IPS-15b (cell line): ENCODE results near the gene MED31.
"Not testable (repeated sequence)": the region's sequence is repeated elsewhere in the genome, so short reads cannot be mapped to it uniquely, and the experiment has no call there.

Source experiments
- H3K27me3 ChIP-seq: one replicate; pipeline ENCODE4 v1.6.1; 2013; ENCODE audit warnings: low read length; ENCODE audit not compliant: control insufficient read depth, insufficient read depth
- H3K36me3 ChIP-seq: one replicate; pipeline ENCODE4 v1.6.1; 2013; ENCODE audit warnings: low read length; ENCODE audit not compliant: control insufficient read depth, insufficient read depth
- H3K4me1 ChIP-seq: one replicate; pipeline ENCODE4 v1.6.1; 2013; ENCODE audit warnings: mild to moderate bottlenecking, low read length; ENCODE audit not compliant: control insufficient read depth, insufficient read depth
- H3K4me3 ChIP-seq: one replicate; pipeline ENCODE4 v1.5.1; 2013; ENCODE audit warnings: low read depth, low read length
- H3K9ac ChIP-seq: one replicate; pipeline ENCODE4 v1.6.1; 2013; ENCODE audit warnings: low read depth, mild to moderate bottlenecking, low read length
- H3K9me3 ChIP-seq: one replicate; pipeline ENCODE4 v1.6.1; 2013; ENCODE audit warnings: mild to moderate bottlenecking, low read length; ENCODE audit not compliant: control insufficient read depth, insufficient read depth

Gene MED31

DNA sequence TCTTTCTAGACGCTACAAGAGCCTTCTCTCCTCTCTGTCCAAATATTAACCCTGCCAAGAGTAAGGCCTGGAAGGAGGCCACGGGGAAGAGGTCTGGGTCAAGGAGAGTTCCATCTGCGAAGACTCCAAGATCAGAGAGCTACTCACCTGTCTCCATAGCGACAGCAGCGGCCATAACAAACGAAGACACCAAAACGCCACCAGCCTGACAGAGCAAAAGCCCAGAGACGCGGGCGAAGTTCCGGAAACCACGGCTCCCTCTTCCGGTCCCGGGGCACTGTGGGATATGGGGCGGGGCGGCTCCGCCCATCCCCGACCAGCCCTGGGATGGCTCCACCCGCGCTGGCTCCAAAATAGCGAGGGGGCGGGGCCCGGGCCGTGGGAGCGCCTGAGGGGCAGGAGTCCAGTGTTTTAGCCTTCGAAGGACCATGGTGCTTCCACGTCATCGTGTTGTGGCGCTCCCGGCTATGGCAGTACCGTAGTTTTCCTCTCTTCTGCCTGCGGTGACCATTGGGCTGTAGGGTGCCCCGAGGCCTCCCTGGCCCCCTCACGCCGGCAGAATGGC is at the start of gene MED31, which contains the start of gene C17orf100:
TSS of gene MED31 (minus strand) at position 252 of the 565 bp plus-strand sequence. CDS start at position 175, 77 bp downstream.
TSS of gene C17orf100 (plus strand) at position 409 of the 565 bp plus-strand sequence. CDS start at position 561, 152 bp downstream.
- Histone ChIP-seq H3K9me3 (no peaks in the 10 kb centered on the region), H3K9ac (peak within 1 kb of the TSS; percentile 66), H3K27me3 (peaks cover 23% of the 10 kb centered on the region), H3K4me1 (peaks cover 7% of the 10 kb centered on the region), H3K4me3 (peak within 1 kb of the TSS; percentile 98), H3K36me3 (peaks cover 6% of the 10 kb centered on the region)

DNA sequence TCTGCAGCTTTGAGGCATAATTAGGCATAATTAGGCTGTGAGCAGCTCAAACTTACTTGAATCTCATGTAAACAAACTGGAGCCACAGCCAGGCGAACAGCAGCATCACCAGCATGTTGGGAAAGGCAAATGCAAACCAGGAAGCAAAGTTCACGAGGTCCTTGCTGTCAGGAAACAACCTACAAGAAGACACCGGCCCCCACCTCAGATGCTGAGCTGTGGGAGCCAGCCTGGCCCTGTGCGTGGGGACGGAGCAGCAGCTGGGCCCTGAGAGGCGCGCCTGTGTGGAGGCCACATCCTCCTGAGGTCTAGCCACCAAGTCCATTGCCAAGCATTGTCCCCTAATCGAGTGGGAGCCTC is 49.5 kb upstream of the MED31 start:
- Histone ChIP-seq H3K27me3 (no peaks in the 10 kb centered on the region), H3K4me1 (no peaks in the 10 kb centered on the region)

DNA sequence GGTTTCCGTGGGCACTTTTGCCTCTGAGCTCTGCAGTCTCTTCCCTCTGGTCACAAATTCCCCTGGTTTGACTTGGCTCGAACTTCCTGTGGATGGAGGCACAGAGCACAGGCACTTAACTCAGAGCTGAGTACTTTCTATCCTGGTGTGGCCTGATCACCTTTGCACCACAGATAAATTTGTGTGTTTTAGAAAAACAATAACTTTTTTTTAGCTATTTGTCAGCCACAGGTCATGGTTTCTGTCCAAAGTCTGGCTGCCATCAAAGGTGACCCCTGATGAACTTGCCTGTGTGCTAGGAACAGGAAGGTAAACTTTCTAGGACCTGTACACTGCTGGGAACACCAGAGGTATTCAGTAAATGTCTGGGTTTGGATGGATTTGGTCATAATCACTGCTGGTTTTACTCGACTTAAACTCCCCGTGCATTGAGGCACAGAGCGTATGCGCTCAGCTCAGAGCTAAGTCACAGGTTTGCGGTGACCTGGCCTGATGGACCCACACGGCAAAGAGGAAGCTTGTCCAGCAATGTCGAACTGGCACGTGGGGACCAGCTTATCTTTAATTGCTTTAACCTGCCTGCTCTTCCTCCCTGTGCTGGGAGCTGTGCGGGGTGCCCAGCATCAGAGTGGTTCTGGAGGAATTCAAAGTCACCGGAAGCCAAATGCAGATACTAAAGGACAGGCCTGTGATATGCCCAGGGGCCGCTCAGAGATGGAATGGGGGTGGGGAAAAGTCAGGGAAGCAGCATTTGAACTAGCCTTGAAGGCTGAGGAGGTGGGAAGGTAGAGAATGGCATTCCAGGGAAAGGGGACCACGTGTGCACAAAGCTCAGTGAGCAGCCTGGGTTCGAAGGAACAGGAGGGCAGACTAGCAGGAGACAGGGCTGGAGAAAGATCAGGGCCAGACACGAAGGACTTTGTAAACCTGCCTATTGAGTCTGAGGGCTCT is 48.9 kb upstream of the MED31 start:
- Histone ChIP-seq H3K27me3 (no peaks in the 10 kb centered on the region), H3K36me3 (no peaks in the 10 kb centered on the region), H3K9me3 (no peaks in the 10 kb centered on the region), H3K4me1 (no peaks in the 10 kb centered on the region), H3K9ac (no peak overlapping the region), H3K4me3 (no peak overlapping the region)

More for the DNA sequence above, 49.5 kb upstream of the MED31 start:
- Histone ChIP-seq H3K9ac (no peak overlapping the region), H3K9me3 (no peaks in the 10 kb centered on the region), H3K4me3 (no peak overlapping the region), H3K36me3 (no peaks in the 10 kb centered on the region)

DNA sequence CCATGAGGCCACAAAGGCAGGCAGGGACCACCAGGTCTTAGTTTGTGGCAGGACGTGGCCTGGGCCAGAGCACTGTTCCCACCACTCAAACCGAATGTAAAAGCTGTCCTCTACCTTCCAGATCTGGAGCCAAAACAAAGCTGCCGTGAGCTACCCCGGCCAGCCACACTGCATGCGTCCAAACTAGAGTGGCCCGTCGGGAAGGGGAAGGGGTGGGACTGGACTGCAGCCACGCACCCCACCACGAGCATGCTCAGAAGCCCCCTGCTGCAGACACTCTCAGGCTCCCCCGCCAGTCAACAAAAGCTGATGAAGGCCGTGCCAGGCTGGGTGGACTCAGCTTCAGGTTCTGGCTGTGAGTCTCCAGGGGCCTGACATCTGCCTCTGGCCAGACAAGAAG is 46.6 kb upstream of the MED31 start:
- Histone ChIP-seq H3K36me3 (no peaks in the 10 kb centered on the region), H3K4me3 (no peak overlapping the region), H3K4me1 (no peaks in the 10 kb centered on the region), H3K9me3 (no peaks in the 10 kb centered on the region), H3K9ac (no peak overlapping the region), H3K27me3 (no peaks in the 10 kb centered on the region)

DNA sequence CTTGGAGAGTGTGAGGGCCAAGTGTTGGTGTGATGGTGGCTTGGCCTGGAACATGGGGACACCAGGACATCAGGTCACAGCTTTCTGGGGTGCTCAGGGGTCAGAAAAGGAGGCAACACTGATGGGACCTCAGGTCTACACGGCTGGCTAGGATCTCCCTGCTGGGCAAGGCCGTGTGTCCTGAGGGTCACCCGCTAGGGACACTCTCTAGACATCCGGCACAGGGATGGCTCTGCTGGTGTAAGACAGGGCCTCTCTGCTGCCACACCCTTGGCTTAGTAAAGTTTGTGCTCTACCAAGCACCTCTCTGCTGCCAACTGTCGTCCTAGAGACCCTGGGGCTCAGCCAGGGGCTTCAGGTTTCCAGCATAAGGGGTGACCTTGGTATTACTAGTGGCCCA is 45.5 kb upstream of the MED31 start:
- no peaks in the 10 kb centered on the region for H3K36me3 ChIP-seq
- no peak overlapping the region for H3K4me3 ChIP-seq
- H3K9me3 ChIP-seq: no peaks in the 10 kb centered on the region
- H3K9ac ChIP-seq: no peak overlapping the region
- H3K4me1 ChIP-seq: no peaks in the 10 kb centered on the region
- no peaks in the 10 kb centered on the region for H3K27me3 ChIP-seq

DNA sequence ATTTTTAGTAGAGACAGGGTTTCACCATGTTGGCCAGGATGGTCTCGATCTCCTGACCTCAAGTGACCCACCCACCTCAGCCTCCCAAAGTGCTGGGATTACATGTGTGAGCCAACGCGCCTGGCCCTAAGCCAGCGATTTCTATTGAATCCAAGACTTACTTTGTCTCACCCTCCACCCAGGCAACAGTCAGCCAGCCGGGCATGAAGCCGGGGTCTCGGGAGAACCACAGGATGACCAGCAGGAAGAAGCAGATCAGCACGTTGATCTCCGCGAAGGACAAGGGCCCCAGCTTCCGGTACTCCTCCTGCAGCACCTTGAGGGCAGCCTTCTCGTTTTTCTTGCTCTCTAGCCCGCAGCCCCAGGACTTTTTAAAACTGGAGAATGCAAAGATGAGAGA is 44.2 kb upstream of the MED31 start:
- H3K36me3 ChIP-seq: no peaks in the 10 kb centered on the region
- no peaks in the 10 kb centered on the region for H3K9me3 ChIP-seq
- H3K27me3 ChIP-seq: no peaks in the 10 kb centered on the region
- no peaks in the 10 kb centered on the region for H3K4me1 ChIP-seq
- no peak overlapping the region for H3K4me3 ChIP-seq
- H3K9ac ChIP-seq: no peak overlapping the region

DNA sequence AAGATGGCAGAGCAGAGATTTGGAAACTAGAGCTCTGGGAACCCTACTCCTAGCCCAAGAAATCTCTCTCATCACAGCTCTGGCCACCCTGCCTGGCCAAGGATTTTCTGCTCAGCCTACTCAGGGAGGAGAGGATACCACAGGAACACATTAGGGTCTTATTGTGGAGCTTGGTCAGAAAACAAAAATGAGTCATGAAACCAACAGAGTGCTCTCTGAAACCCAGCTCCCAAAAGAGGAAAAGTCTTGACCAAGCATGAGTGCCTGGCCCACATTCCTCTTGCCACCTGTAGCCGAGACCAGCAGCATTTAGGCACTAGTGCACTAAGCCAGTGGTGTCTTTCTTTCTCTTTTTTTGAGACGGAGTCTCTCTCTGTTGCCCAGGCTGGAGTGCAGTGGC is 43.6 kb upstream of the MED31 start:
- no peaks in the 10 kb centered on the region for H3K9me3 ChIP-seq
- H3K27me3 ChIP-seq: no peaks in the 10 kb centered on the region
- no peak overlapping the region for H3K4me3 ChIP-seq
- H3K36me3 ChIP-seq: no peaks in the 10 kb centered on the region
- no peak overlapping the region for H3K9ac ChIP-seq
- no peaks in the 10 kb centered on the region for H3K4me1 ChIP-seq

DNA sequence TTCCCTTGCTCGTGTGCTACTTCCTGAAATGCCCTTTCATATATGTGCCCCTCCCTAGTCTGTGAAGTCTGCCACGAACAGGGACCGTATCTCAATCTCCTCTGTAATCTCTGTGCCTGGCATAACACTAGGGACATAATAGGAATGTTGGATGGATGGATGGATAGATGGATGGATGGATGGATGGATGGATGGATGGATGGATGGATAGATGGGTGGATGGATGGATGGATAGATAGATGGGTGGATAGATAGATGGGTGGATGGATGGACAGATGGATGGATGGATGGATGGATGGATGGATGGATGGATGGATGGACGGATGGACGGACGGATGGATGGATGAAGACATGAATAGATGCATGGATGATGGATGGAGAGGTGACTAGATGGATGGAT is 40.6 kb upstream of the MED31 start:
- not testable (repeated sequence) for H3K9ac ChIP-seq, H3K4me3 ChIP-seq, H3K27me3 ChIP-seq, H3K36me3 ChIP-seq, H3K4me1 ChIP-seq, H3K9me3 ChIP-seq

DNA sequence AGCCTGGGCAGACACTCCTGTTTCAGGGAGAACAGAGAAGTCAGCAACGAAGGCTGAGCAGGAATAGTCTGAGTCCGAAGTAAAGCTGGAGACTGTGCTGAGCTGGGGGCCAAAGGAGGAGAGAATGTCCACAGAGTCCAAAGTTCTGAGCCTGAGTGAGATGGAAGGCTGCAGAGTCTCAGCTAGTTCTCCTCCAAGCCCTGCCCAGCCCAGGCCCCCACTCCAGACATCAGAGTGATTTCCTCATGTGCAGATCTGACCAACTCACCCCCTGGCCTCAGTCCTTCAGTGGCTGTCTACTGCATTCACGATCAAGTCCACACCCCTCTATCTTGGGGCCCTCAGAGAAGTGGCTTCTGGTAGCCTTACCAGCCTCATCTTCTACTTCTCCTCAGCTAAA is 40.1 kb upstream of the MED31 start:
- no peaks in the 10 kb centered on the region for H3K9me3 ChIP-seq
- no peak overlapping the region for H3K9ac ChIP-seq
- no peak overlapping the region for H3K4me3 ChIP-seq
- H3K4me1 ChIP-seq: no peaks in the 10 kb centered on the region
- H3K27me3 ChIP-seq: no peaks in the 10 kb centered on the region
- no peaks in the 10 kb centered on the region for H3K36me3 ChIP-seq

DNA sequence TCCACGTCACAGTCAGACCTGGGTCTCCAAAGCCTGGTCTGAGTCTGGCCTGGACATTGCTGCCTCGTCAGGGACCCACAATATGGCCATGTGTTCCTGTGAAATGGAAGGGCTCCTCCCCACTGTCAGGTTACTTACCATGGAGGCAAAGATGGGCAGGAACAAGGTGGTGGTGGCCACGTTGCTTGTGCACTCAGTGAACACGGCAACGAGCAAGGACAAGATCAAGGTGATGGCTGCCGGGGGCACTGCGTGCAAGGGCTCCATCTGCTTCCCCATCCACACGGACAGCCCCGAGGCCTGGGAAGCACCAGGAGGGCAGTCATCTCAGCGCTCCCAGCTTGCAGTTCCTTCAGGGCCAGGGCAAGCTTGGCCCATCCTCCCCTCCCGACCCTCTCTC is 39.2 kb upstream of the MED31 start:
- H3K4me1 ChIP-seq: no peaks in the 10 kb centered on the region
- H3K9ac ChIP-seq: no peak overlapping the region
- H3K9me3 ChIP-seq: no peaks in the 10 kb centered on the region
- H3K36me3 ChIP-seq: no peaks in the 10 kb centered on the region
- no peaks in the 10 kb centered on the region for H3K27me3 ChIP-seq
- no peak overlapping the region for H3K4me3 ChIP-seq

DNA sequence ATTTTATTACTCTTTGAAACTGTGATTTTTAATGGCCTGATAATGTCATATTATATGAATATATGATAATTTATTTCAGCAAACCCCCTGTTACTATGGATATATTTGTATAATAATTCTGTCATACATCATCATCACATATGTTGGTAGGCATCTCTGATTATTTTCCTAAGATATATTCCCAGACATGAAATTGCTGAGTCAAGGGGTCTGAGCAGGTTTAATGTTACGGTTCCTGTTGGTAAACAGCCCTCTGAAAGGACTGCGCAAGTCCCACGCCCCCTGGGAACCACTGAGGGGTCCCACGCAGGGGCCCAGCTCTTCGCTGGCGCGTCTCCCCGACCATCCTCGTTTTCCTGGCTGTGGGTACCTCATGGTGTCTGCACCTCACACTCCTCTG is 37.5 kb upstream of the MED31 start:
- no peaks in the 10 kb centered on the region for H3K9me3 ChIP-seq
- no peak overlapping the region for H3K4me3 ChIP-seq
- H3K4me1 ChIP-seq: no peaks in the 10 kb centered on the region
- no peaks in the 10 kb centered on the region for H3K27me3 ChIP-seq
- H3K36me3 ChIP-seq: no peaks in the 10 kb centered on the region
- H3K9ac ChIP-seq: no peak overlapping the region

DNA sequence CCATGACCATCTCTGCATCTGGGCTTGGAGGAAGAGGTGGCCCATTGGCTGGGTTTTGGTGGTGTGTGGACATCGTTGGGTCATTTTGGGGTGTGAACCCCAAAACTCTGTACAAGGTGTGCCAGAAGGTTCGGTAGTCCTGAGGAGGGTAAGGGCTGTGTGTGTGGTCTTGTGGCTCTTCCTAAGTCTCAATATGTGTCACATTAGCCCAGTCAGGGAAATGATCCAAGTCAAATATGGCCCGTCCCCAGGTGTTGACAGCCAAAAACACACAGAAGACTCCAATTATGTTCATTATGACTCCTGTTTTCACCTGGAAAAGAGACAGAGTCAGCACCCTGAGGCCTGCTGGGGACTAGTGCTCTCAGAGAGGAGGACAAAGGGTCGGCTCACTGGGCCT is 34.6 kb upstream of the MED31 start:
- H3K27me3 ChIP-seq: no peaks in the 10 kb centered on the region
- no peak overlapping the region for H3K4me3 ChIP-seq
- no peaks in the 10 kb centered on the region for H3K36me3 ChIP-seq
- no peak overlapping the region for H3K9ac ChIP-seq
- H3K4me1 ChIP-seq: no peaks in the 10 kb centered on the region
- H3K9me3 ChIP-seq: no peaks in the 10 kb centered on the region
